ENCODE measurements around the gene RPTN.

DNA sequence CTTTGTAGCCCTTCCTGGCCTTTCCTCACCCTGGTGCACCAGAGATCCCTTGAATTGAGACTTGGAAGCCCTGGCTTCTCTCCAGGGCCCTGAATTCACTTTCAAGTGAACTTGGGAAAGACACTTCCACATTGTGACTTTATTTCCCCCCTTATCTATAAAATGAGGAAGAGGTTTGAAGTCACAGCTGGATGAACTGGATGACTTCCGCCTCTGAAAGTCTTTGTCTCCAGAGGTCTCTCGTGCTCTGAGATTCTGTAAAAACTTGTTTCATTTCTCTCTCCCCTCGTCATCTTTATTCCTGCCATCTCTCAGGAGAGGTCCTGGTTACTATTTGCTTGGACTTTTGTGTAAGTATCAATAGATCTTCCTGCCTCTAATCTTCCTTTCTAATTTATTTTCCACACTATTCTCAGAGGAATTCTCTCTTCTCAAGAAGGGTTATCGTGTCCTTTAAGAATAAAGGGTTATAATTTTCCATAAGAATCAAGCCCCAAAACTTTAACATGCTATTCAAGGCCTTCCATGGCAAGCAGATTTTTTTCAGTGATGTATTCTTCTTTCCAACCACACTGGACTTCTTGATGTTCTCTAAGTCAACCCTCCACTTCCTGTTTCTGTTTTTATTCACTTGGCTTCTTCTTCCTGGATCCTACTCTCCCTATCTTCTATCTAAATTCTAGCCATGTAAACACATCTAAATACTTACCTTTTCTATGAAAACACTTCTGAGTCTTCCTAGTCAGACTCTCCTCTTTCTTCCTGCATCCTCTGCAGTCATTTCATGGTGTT, 6.5 kb upstream of the RPTN start:
- no peak for TF ChIP-seq POLR2AphosphoS5 (IDR thresholded peaks at IDR 0.05)
- TF ChIP-seq POLR2A (IDR thresholded peaks at IDR 0.05): no peak

Measured in breast epithelium (tissue), 3 donors.